ENCODE results near the gene MPIG6B. TPM values are rescaled to one million over a fixed set of nuclear protein-coding genes. Genes with fewer than 3 reads are reported as not detected.
A peak's percentile ranks its signal among the peaks of the same experiment; 100 is the strongest.

The MPIG6B gene
- total and polyA plus RNA-seq, 4 donors = 0.08 to 10.7 (median 0.24) TPM

DNA sequence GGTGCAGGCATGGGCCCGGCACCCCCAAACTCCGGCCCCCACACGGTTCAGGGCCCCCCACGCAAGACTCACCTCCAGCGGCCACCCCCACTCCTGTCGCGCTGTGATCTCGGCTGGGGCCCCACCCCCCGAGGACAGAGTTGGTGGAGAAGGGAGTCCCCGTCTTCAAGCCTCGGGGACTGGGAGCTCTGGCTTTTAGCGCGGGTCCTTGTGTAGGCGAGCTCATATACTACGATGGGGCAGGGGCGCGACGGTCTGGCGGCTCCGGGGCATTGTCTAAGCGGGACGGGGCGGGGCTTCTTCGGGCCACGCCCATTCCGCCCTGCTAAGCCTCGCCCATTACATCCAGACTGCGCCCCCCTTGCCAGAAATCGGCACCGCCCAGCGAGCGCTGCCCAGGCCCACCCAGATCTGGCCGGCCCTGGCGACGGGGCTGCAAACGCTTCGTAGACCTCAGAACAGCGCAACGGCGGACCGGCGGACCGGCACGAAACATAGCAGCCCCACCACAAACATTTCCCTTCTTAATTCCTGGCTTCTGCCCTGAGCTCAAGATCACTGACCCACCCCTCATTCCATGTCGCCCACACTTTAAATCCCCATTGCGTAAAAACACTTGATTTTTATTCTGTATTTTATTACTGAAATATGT is 6.9 kb downstream of the MPIG6B start:
- WGBS = 17% methylated on average over 46 of the region's 46 CpGs
- peak overlapping the region; percentile 91 to 92 for H3K27ac ChIP-seq (ENCODE audit: low read depth in 1 of 2, low read length in 2 of 2)
- peaks cover 4 to 34% (median 16%) of the 10 kb centered on the region in 4 donors for H3K4me1 ChIP-seq (ENCODE audit: control insufficient read depth in 4 of 4, insufficient read depth in 4 of 4, low read length in 3 of 4)
- H3K9me3 ChIP-seq (ENCODE audit: control insufficient read depth in 4 of 4, low read length in 3 of 4) = no peaks in the 10 kb centered on the region
- DNase-seq (ENCODE audit: low spot score) = peak; percentile 87
- TF ChIP-seq, protein P1, sequence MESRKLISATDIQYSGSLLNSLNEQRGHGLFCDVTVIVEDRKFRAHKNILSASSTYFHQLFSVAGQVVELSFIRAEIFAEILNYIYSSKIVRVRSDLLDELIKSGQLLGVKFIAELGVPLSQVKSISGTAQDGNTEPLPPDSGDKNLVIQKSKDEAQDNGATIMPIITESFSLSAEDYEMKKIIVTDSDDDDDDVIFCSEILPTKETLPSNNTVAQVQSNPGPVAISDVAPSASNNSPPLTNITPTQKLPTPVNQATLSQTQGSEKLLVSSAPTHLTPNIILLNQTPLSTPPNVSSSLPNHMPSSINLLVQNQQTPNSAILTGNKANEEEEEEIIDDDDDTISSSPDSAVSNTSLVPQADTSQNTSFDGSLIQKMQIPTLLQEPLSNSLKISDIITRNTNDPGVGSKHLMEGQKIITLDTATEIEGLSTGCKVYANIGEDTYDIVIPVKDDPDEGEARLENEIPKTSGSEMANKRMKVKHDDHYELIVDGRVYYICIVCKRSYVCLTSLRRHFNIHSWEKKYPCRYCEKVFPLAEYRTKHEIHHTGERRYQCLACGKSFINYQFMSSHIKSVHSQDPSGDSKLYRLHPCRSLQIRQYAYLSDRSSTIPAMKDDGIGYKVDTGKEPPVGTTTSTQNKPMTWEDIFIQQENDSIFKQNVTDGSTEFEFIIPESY (IDR thresholded peaks at IDR 0.05) = no peak
- peak; percentile 48 for TF ChIP-seq YY1 (IDR thresholded peaks at IDR 0.05)
- TF ChIP-seq, protein P2, sequence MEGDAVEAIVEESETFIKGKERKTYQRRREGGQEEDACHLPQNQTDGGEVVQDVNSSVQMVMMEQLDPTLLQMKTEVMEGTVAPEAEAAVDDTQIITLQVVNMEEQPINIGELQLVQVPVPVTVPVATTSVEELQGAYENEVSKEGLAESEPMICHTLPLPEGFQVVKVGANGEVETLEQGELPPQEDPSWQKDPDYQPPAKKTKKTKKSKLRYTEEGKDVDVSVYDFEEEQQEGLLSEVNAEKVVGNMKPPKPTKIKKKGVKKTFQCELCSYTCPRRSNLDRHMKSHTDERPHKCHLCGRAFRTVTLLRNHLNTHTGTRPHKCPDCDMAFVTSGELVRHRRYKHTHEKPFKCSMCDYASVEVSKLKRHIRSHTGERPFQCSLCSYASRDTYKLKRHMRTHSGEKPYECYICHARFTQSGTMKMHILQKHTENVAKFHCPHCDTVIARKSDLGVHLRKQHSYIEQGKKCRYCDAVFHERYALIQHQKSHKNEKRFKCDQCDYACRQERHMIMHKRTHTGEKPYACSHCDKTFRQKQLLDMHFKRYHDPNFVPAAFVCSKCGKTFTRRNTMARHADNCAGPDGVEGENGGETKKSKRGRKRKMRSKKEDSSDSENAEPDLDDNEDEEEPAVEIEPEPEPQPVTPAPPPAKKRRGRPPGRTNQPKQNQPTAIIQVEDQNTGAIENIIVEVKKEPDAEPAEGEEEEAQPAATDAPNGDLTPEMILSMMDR (IDR thresholded peaks at IDR 0.05; ENCODE audit: low read depth, low read length, missing input control) = no peak
- no peak for TF ChIP-seq JUND (IDR thresholded peaks at IDR 0.05)
- no peak for TF ChIP-seq NR2F2 (IDR thresholded peaks at IDR 0.05)
- TF ChIP-seq HNF4A (conservative IDR thresholded peaks at IDR 0.05) = peak in 1 of 2 donors; percentile 16
- peak overlapping the region; percentile 37 to 62 for H3K9ac ChIP-seq (ENCODE audit: low read depth in 1 of 2, low read length in 2 of 2)
- H3K4me3 ChIP-seq (ENCODE audit: low read depth in 1 of 3, low read length in 3 of 3) = peak overlapping the region; percentile 73 to 77 (median 73)
- no peaks in the 10 kb centered on the region for H3K27me3 ChIP-seq (ENCODE audit: control insufficient read depth in 4 of 4, insufficient read depth in 4 of 4, low read length in 3 of 4)
- peaks cover 8 to 33% (median 20%) of the 10 kb centered on the region in 4 donors for H3K36me3 ChIP-seq (ENCODE audit: control insufficient read depth in 4 of 4, insufficient read depth in 3 of 4, low read depth in 1 of 4, low read length in 3 of 4)

DNA sequence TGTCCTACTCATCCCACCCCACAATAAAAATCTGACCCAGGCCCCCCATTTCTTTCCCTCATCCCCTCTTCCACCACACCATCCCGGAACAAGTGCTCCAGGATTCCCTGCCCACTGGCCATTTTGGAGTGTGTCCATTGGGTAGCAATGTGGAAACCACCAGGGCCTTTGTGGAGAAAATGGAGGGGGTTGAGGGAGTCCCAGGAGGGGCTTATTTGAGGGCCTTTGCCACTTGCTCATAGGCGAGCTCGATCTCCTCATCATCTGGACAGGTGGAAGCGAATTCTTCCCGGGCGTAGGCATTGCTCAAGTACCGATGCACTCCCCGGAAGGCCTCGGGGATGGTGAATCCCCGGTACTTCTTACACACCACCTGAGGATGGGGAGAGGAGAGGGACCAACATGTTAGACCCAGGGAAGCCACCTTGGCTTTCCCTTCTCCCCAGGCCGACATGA is 7.5 kb downstream of the MPIG6B start:
- Histone ChIP-seq H3K4me1 (ENCODE audit: control insufficient read depth in 4 of 4, insufficient read depth in 4 of 4, low read length in 3 of 4) (peaks cover 7 to 39% (median 21%) of the 10 kb centered on the region in 4 donors), H3K4me3 (ENCODE audit: low read depth in 1 of 3, low read length in 3 of 3) (no peak overlapping the region), H3K27me3 (ENCODE audit: control insufficient read depth in 4 of 4, insufficient read depth in 4 of 4, low read length in 3 of 4) (no peaks in the 10 kb centered on the region), H3K36me3 (ENCODE audit: control insufficient read depth in 4 of 4, insufficient read depth in 3 of 4, low read depth in 1 of 4, low read length in 3 of 4) (peaks cover 8 to 33% (median 20%) of the 10 kb centered on the region in 4 donors), H3K9ac (ENCODE audit: low read depth in 1 of 2, low read length in 2 of 2) (no peak overlapping the region), H3K9me3 (ENCODE audit: control insufficient read depth in 4 of 4, low read length in 3 of 4) (no peaks in the 10 kb centered on the region), H3K27ac (ENCODE audit: low read depth in 1 of 2, low read length in 2 of 2) (peak overlapping the region; percentile 91 to 92)
- TF ChIP-seq SP1 (IDR thresholded peaks at IDR 0.05) (no peak), RAD21 (IDR thresholded peaks at IDR 0.05) (no peak), EGR1 (IDR thresholded peaks at IDR 0.05; ENCODE audit: low read depth in 2 of 2) (no peak), TAF1 (conservative IDR thresholded peaks at IDR 0.05) (no peak), HNF4A (conservative IDR thresholded peaks at IDR 0.05) (no peak), NR2F2 (IDR thresholded peaks at IDR 0.05) (no peak), FOXA1 (IDR thresholded peaks at IDR 0.05) (no peak), FOXA2 (IDR thresholded peaks at IDR 0.05) (no peak), GABPA (IDR thresholded peaks at IDR 0.05 in 1 of 2, conservative IDR thresholded peaks at IDR 0.05 in 1 of 2) (no peak), RXRA (IDR thresholded peaks at IDR 0.05) (no peak), JUND (IDR thresholded peaks at IDR 0.05) (no peak)
- TF ChIP-seq, protein P2 (IDR thresholded peaks at IDR 0.05; ENCODE audit: low read depth, low read length, missing input control) = no peak
- TF ChIP-seq, protein P3, sequence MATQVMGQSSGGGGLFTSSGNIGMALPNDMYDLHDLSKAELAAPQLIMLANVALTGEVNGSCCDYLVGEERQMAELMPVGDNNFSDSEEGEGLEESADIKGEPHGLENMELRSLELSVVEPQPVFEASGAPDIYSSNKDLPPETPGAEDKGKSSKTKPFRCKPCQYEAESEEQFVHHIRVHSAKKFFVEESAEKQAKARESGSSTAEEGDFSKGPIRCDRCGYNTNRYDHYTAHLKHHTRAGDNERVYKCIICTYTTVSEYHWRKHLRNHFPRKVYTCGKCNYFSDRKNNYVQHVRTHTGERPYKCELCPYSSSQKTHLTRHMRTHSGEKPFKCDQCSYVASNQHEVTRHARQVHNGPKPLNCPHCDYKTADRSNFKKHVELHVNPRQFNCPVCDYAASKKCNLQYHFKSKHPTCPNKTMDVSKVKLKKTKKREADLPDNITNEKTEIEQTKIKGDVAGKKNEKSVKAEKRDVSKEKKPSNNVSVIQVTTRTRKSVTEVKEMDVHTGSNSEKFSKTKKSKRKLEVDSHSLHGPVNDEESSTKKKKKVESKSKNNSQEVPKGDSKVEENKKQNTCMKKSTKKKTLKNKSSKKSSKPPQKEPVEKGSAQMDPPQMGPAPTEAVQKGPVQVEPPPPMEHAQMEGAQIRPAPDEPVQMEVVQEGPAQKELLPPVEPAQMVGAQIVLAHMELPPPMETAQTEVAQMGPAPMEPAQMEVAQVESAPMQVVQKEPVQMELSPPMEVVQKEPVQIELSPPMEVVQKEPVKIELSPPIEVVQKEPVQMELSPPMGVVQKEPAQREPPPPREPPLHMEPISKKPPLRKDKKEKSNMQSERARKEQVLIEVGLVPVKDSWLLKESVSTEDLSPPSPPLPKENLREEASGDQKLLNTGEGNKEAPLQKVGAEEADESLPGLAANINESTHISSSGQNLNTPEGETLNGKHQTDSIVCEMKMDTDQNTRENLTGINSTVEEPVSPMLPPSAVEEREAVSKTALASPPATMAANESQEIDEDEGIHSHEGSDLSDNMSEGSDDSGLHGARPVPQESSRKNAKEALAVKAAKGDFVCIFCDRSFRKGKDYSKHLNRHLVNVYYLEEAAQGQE (IDR thresholded peaks at IDR 0.05) = no peak
- TF ChIP-seq, protein P1 (IDR thresholded peaks at IDR 0.05) = no peak
- TF ChIP-seq, protein P4, sequence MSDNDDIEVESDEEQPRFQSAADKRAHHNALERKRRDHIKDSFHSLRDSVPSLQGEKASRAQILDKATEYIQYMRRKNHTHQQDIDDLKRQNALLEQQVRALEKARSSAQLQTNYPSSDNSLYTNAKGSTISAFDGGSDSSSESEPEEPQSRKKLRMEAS (IDR thresholded peaks at IDR 0.05) = no peak
- TF ChIP-seq, protein P5, sequence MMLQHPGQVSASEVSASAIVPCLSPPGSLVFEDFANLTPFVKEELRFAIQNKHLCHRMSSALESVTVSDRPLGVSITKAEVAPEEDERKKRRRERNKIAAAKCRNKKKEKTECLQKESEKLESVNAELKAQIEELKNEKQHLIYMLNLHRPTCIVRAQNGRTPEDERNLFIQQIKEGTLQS (IDR thresholded peaks at IDR 0.05) = no peak
- 94% methylated on average over 11 of the region's 11 CpGs for WGBS
- no peak for DNase-seq (ENCODE audit: low spot score)
